ENCODE measurements around the gene RSPH10B.
"Not testable (repeated sequence)": the region's sequence is repeated elsewhere in the genome, so short reads cannot be mapped to it uniquely, and the experiment has no call there.

RSPH10B gene

GRCh38 chr7:5970347-5970911 lies at the start of gene RSPH10B:
TSS of gene RSPH10B (minus strand) at chr7:5970689. CDS start at chr7:5967116, 3,573 bp downstream.
- DNase-seq = not testable (repeated sequence)

- DNase-seq = no peak
Measured at GRCh38 chr7:6016653-6016966, 46.1 kb upstream of the RSPH10B start.

DNA sequence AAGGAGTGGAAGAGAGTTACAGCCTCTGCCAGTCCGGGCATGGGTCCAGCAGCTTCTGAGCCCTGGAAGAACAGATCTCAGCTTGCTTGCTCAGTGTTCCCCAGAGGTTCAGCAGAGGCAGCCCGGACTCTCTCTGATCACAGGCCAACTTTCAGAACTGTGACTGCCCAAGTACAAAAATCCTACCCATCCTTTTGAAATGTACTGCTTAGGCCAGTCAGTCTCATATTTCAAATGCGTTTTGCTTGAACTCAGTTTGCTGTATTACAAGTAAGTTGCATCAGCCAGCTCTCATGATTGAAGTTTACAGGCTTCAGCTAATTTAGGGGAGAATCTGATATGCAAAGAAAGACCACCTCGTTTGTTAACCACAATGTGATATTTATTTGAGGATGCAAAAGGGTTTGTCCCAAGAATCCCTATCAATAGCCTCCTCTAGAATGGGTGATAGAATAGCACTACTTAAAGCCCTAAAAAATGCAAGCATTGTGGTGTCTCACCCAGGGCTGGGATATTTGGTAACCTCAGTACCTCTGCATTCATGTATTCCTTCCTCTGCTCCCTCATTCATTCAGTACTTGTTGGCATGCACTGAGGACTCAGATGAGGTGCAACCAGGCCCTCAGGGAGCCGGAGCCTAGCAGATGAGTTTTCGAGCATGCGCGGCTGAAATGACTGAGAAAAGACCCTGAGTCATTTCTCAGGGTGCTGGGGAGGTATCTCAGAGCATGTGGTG lies 45.6 kb upstream of the RSPH10B start:
- DNase-seq = no peak

DNA sequence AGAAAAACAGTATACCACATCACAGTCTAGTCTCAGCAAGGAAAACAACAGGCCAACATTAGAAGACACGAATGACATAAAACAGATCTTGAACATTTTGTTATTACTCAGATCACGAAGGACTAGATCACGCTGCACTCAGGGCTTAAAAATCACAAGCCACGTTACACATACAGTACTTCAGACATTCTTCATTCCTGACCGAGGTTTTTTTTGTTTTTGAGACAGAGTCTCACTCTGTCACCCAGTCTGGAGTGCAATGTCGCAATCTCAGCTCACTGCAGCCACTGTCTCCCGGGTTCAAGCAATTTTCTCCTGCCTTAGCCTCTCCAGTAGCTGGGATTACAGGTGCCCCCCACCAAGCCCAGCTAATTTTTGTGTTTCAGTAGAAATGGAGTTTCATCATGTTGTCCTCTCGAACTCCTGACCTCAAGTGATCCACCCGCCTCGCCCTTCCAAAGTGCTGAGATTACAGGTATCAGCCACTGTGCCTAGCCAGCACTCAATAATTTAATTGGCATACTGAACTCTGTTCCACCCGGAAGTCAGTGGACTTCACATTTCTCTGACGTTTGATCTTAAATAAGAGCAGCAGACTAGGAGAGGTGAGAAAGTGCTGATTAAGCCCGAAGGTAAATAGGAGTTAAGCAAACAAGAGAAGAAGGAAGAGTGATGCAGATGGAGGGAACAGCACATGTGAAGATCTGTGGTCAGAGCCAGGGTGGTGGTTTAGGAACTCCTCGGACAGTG lies 42.0 kb upstream of the RSPH10B start:
- DNase-seq = no peak

DNA sequence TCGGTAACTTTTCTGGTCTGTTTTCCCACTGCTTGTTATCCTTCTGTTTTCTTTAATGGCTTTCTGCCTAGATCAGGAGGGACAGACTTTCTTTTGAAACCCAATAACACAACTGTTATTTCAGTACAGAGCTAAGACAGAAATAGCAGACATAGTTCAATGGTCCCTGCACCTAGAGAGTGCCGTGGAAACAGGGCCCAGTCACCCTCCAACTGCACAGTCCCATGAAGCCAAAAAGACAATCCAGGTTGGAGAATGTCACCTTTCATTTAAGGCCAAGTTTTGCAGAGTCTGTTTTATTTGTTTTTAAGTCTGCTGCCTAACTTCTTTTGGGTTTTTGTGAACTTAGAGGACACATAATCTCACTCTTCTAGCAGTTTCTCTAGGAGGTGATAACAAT lies 41.1 kb upstream of the RSPH10B start:
- DNase-seq = no peak

DNA sequence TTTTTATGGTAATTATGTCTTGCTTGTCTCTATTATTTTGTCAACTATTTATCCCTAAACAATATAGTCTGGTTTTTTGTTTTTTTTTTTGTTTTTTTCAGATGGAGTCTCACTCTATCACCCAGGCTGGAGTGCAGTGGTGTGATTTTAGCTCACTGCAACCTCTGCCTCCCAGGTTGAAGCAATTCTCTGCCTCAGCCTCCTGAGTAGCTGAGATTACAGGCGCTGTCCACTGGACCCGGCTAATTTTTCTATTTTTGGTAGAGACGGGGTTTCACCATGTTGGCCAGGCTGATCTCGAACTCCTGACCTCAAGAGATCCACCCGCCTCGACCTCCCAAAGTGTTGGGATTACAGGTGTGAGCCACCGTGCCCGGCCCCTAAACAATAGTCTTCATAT lies 39.9 kb upstream of the RSPH10B start:
- DNase-seq = not testable (repeated sequence)

DNA sequence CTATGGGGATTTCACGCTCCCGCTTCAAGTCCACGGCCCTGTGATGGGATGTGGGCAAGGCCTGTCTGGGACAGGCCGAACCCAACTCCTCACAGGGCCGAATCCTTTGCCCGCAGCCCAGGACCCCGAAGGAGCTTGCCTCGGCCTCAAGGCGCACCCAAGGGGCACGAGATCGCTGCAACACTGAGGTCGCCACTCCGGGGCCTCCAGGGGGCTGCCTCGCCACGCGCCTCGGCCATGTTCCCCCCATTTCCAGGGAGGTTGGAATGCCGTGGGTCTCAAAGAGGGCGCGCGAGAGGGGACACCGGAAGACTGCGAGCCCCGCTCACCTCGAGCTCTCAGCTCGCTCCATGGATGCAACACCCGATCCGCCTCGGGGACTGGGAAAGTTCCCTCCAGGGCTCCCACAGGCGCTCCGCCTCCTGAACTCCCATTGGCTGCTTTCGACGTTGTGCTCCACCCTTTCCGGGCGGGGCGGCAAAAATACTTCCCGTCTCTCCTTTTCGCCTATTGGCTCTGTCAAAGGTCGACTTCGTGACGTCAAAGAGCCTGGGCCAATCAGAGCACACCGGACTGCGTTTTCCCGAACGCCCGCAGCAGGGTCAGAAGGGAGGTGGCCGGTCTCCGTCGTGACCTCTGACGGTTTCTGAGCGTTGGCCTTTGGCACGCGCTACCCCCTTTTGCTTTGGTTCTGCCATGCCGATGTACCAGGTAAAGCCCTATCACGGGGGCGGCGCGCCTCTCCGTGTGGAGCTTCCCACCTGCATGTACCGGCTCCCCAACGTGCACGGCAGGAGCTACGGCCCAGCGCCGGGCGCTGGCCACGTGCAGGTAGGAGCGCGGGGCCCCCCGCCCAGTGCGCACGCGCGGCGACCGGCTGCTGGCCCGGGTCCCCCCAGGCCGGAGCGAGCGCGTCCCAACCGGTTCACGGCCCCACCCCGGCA lies 38.5 kb upstream of the RSPH10B start, which contains the start of the genes AIMP2 and PMS2:
Gene AIMP2 (plus strand): TSS at position 605 of the 944 bp plus-strand sequence. CDS start 92 bp downstream, at position 697.
Gene PMS2 (minus strand): TSS at position 382 of the 944 bp plus-strand sequence. CDS start 30 bp downstream, at position 352.
- peak; percentile 96 for DNase-seq

- not testable (repeated sequence) for DNase-seq
Measured at GRCh38 chr7:6007835-6008590, 37.5 kb upstream of the RSPH10B start.

- no peak for DNase-seq
Measured at GRCh38 chr7:6007386-6007785, 36.9 kb upstream of the RSPH10B start.

DNA sequence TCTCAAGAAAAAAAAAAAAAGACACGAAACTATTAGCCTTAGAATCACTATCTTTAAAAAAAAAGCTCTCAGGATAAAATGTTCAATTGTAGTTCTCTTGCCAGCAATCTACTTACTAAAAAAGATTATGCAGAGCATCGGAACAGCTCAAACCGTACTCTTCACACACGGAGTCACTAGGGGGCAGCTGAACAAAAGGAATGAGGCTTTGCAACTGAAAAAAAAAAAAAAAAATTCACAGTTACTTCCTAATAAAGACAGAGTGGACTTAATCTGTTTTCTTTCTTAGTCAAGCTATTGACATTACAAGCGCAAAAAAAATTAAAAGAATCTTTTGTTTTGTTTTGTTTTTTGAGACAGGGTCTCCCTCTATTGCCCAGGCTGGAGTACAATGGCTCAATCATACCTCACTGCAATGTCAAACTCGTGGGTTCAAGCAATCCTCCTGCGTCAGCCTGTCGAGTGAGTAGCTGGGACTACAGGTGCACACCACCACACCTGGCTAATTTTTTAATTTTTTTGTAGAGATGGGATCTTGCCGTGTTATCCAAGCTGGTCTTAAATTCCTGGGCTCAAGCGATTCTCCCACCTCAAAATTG lies 26.8 kb upstream of the RSPH10B start:
- peak; percentile 67 for DNase-seq

DNA sequence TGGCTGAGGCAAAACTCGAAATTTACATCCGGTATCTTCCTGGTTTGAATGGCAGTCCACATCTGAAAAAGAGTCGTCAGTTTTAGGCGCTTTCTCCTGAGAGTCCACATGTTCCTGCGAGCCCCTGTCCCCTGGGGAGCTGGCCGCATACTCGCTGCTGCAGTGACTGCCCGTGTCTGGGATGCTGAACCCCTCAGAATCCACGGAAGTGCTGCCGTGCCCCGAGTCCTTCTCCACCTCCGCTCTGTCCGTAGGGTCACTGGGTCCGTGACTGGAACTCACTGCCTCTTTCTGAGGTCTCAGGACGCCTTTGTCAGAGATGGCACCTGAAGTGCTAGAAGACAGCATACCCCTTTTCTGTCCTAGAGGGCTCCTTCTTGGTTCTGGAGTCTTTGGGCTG lies 16.6 kb upstream of the RSPH10B start:
- not testable (repeated sequence) for DNase-seq

DNA sequence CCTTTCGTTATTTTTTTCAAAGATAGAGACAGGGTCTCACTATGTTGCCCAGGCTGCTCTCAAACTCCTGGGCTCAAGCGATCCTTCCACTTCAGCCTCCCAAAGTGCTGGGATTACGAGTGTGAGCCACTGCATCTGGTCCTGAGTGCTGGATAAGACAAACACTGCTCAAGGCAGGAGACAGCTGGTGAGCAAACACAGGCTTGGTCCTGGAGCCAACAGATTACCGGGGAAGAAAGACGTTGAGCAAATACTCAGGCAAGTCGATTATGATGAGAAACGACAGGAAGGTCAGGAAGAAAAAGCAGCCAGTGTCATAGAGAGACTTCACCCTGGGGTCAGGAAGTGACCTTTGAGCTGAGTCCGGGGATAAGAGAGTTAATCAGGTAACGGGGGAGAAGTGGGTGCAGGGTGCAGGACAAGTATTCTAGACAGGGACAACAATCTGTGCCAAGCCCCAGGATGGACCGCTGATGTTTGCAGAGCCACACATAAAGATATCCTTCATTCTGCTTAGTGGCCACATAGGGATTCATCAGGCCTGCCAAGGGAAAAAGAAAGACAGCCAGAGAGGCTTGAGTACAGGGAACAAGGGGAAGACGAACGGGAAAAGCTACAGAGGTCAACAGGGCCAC lies 9.3 kb upstream of the RSPH10B start:
- not testable (repeated sequence) for DNase-seq

- not testable (repeated sequence) for DNase-seq
Measured at GRCh38 chr7:5973580-5973979, 3.1 kb upstream of the RSPH10B start.

- DNase-seq = not testable (repeated sequence)
Measured at GRCh38 chr7:5963810-5964209, 6.7 kb downstream of the RSPH10B start.

GRCh38 chr7:5963205-5963604 lies 7.3 kb downstream of the RSPH10B start:
- DNase-seq = not testable (repeated sequence)

DNA sequence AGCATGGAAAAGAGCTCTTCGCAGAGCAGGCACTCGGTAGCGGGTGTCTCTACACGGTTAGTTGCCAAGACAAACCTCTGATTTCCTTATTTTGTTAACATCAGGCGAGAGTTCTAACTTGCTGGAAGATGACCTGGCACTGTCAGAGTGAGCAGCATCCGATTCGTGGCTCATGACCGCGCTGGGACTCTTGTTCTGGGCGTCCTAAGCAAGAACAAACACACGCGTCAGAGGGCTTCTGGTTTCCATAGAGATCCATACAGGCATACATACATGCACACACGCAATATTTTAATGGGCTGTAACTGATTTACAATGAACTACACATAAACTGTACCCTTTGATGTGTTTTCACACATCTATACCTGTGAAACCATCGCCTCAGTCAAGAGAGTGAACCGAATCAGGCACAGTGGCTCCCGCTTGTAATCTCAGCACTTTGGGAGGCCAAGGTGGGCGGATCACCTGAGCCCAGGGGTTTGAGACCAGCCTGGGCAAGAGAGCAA lies 35.5 kb downstream of the RSPH10B start:
- not testable (repeated sequence) for DNase-seq

- not testable (repeated sequence) for DNase-seq
Measured at GRCh38 chr7:5931905-5932644, 38.4 kb downstream of the RSPH10B start.

DNA sequence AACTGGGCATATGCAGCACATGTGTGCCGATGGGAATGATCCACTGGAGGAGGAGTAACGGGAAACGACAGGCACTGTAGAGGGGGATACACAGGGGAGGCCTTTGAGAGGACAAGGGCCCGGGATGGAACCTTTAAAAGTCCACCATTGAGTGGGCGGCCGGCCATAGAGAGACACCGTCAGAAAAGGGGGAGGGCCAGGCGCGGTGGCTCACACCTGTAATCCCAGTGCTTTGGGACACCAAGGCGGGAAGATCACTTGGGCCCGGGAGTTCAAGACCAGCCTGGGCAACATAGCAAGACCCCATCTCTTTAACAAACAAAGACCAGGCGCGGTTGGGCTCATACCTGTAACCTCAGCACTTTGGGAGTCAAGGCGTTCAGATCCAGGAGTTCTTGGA lies 39.2 kb downstream of the RSPH10B start:
- not testable (repeated sequence) for DNase-seq

GRCh38 chr7:5930290-5930689 lies 40.2 kb downstream of the RSPH10B start:
- not testable (repeated sequence) for DNase-seq

All from CD4-positive, alpha-beta T cell treated with Interleukin-12 subunit alpha and Interleukin-12 subunit beta, for 1 hour (primary cell).